ENCODE results near the gene ZCCHC7. TPM values are rescaled to one million over a fixed set of nuclear protein-coding genes. Genes with fewer than 3 reads are reported as not detected.
"Not testable (repeated sequence)": the region's sequence is repeated elsewhere in the genome, so short reads cannot be mapped to it uniquely, and the experiment has no call there.

ZCCHC7 gene
- total RNA-seq, 4 donors from 2014 or later, result 22.1 to 31.9 (median 25.6) TPM

- Histone ChIP-seq H3K4me1 (no peaks in the 10 kb centered on the region), H3K4me3 (replicated peaks in 1 of 3) (no peak overlapping the region), H3K36me3 (no peaks in the 10 kb centered on the region), H3K27me3 (no peaks in the 10 kb centered on the region), H3K27ac (no peak overlapping the region), H3K9me3 (no peaks in the 10 kb centered on the region)
- TF ChIP-seq POLR2A (IDR thresholded peaks at IDR 0.05) (no peak), CTCF (IDR thresholded peaks at IDR 0.05) (no peak)
- no peak for DNase-seq
- 95% methylated on average over 1 of the region's 1 CpG for WGBS, 2 donors
- intact Hi-C loops (cut with DNase I), result no loop called here
These were observed 62.3 kb downstream of the ZCCHC7 start for GRCh38 chr9:37182718-37183117.

- intact Hi-C loops (cut with DNase I), result no loop called here
- H3K27me3 ChIP-seq, result no peaks in the 10 kb centered on the region
- H3K4me3 ChIP-seq (replicated peaks in 1 of 3), result no peak overlapping the region
- TF ChIP-seq POLR2A (IDR thresholded peaks at IDR 0.05) (no peak), CTCF (IDR thresholded peaks at IDR 0.05) (no peak)
- WGBS, 2 donors, result 93 to 94% methylated on average over 4 of the region's 4 CpGs
- H3K4me1 ChIP-seq, result no peaks in the 10 kb centered on the region
- no peak for DNase-seq
- no peak overlapping the region for H3K27ac ChIP-seq
- H3K36me3 ChIP-seq, result no peaks in the 10 kb centered on the region
- H3K9me3 ChIP-seq, result no peaks in the 10 kb centered on the region
These were observed 64.8 kb downstream of the ZCCHC7 start for GRCh38 chr9:37184905-37185867.

- no peak for DNase-seq
- Histone ChIP-seq H3K9me3 (no peaks in the 10 kb centered on the region), H3K27me3 (no peaks in the 10 kb centered on the region), H3K27ac (no peak overlapping the region), H3K4me3 (replicated peaks in 1 of 3) (no peak overlapping the region), H3K4me1 (no peaks in the 10 kb centered on the region), H3K36me3 (no peaks in the 10 kb centered on the region)
- WGBS, 2 donors, result 89 to 93% methylated on average over 6 of the region's 6 CpGs
- TF ChIP-seq CTCF (IDR thresholded peaks at IDR 0.05) (no peak), POLR2A (IDR thresholded peaks at IDR 0.05) (no peak)
- intact Hi-C loops (cut with DNase I), result no loop called here
These were observed 66.9 kb downstream of the ZCCHC7 start for GRCh38 chr9:37187292-37187691.

GRCh38 chr9:37187713-37188439, 67.5 kb downstream of the ZCCHC7 start:
- no peak overlapping the region for H3K27ac ChIP-seq
- intact Hi-C loops (cut with DNase I), result no loop called here
- H3K27me3 ChIP-seq, result no peaks in the 10 kb centered on the region
- no peak for TF ChIP-seq POLR2A (IDR thresholded peaks at IDR 0.05)
- no peak for TF ChIP-seq CTCF (IDR thresholded peaks at IDR 0.05)
- DNase-seq, result no peak
- no peaks in the 10 kb centered on the region for H3K4me1 ChIP-seq
- 88 to 94% methylated on average over 5 of the region's 5 CpGs for WGBS, 2 donors
- H3K36me3 ChIP-seq, result no peaks in the 10 kb centered on the region
- H3K4me3 ChIP-seq (replicated peaks in 1 of 3), result no peak overlapping the region
- H3K9me3 ChIP-seq, result no peaks in the 10 kb centered on the region

GRCh38 chr9:37190739-37191138, 70.4 kb downstream of the ZCCHC7 start:
- H3K4me1 ChIP-seq; H3K36me3 ChIP-seq; H3K27ac ChIP-seq; DNase-seq; H3K27me3 ChIP-seq; H3K4me3 ChIP-seq (replicated peaks in 1 of 3); intact Hi-C loops (cut with DNase I); H3K9me3 ChIP-seq: not testable (repeated sequence)
- 95 to 98% methylated on average over 13 of the region's 13 CpGs for WGBS, 2 donors

Data from thyroid gland (tissue), 4 donors.